ENCODE data around the gene ALDH7A1. TPM values are rescaled to one million over a fixed set of nuclear protein-coding genes. Genes with fewer than 3 reads are reported as not detected.
"Not testable (repeated sequence)": the region's sequence is repeated elsewhere in the genome, so short reads cannot be mapped to it uniquely, and the experiment has no call there.

Gene ALDH7A1
- total RNA-seq, 1 donor from 2014 or later: 119 TPM

GRCh38 chr5:126561908-126562307, 33.1 kb downstream of the ALDH7A1 start:
- peaks cover 44% of the 10 kb centered on the region for H3K36me3 Mint-ChIP-seq
- no peaks in the 10 kb centered on the region for H3K27me3 Mint-ChIP-seq (ENCODE audit: low read depth)
- no peaks in the 10 kb centered on the region for H3K9me3 Mint-ChIP-seq
- no peak overlapping the region for H3K4me3 Mint-ChIP-seq
- DNase-seq (ENCODE audit: low spot score in 2 of 2, unreplicated experiment in 2 of 2): no peak
- no peaks in the 10 kb centered on the region for H3K4me1 Mint-ChIP-seq
- no peak for TF ChIP-seq CTCF (IDR thresholded peaks at IDR 0.05; ENCODE audit: unreplicated experiment)
- H3K27ac Mint-ChIP-seq: no peak overlapping the region

GRCh38 chr5:126555101-126555500, 39.9 kb downstream of the ALDH7A1 start:
- not testable (repeated sequence) for H3K4me1 Mint-ChIP-seq; H3K9me3 Mint-ChIP-seq; H3K27ac Mint-ChIP-seq; DNase-seq (ENCODE audit: low spot score in 2 of 2, unreplicated experiment in 2 of 2); H3K4me3 Mint-ChIP-seq; H3K27me3 Mint-ChIP-seq (ENCODE audit: low read depth)
- peaks cover 47% of the 10 kb centered on the region for H3K36me3 Mint-ChIP-seq

- H3K4me3 Mint-ChIP-seq: no peak overlapping the region
- H3K27ac Mint-ChIP-seq: no peak overlapping the region
- H3K27me3 Mint-ChIP-seq (ENCODE audit: low read depth): no peaks in the 10 kb centered on the region
- no peaks in the 10 kb centered on the region for H3K9me3 Mint-ChIP-seq
- TF ChIP-seq CTCF (IDR thresholded peaks at IDR 0.05; ENCODE audit: unreplicated experiment): no peak
- no peaks in the 10 kb centered on the region for H3K4me1 Mint-ChIP-seq
- DNase-seq (ENCODE audit: low spot score in 2 of 2, unreplicated experiment in 2 of 2): no peak
- H3K36me3 Mint-ChIP-seq: peaks cover 45% of the 10 kb centered on the region
These were observed 42.4 kb downstream of the ALDH7A1 start for GRCh38 chr5:126552614-126553013.

GRCh38 chr5:126544087-126544740, 50.8 kb downstream of the ALDH7A1 start:
- no peak overlapping the region for H3K27ac Mint-ChIP-seq
- H3K9me3 Mint-ChIP-seq: no peaks in the 10 kb centered on the region
- no peak for TF ChIP-seq CTCF (IDR thresholded peaks at IDR 0.05; ENCODE audit: unreplicated experiment)
- no peak overlapping the region for H3K4me3 Mint-ChIP-seq
- no peaks in the 10 kb centered on the region for H3K4me1 Mint-ChIP-seq
- no peaks in the 10 kb centered on the region for H3K27me3 Mint-ChIP-seq (ENCODE audit: low read depth)
- H3K36me3 Mint-ChIP-seq: peaks cover 22% of the 10 kb centered on the region
- no peak for DNase-seq (ENCODE audit: low spot score in 2 of 2, unreplicated experiment in 2 of 2)

GRCh38 chr5:126543660-126544059, 51.4 kb downstream of the ALDH7A1 start:
- no peak for TF ChIP-seq CTCF (IDR thresholded peaks at IDR 0.05; ENCODE audit: unreplicated experiment)
- no peak for DNase-seq (ENCODE audit: low spot score in 2 of 2, unreplicated experiment in 2 of 2)
- no peak overlapping the region for H3K27ac Mint-ChIP-seq
- H3K9me3 Mint-ChIP-seq: no peaks in the 10 kb centered on the region
- no peaks in the 10 kb centered on the region for H3K27me3 Mint-ChIP-seq (ENCODE audit: low read depth)
- peaks cover 20% of the 10 kb centered on the region for H3K36me3 Mint-ChIP-seq
- no peak overlapping the region for H3K4me3 Mint-ChIP-seq
- peaks cover 5% of the 10 kb centered on the region for H3K4me1 Mint-ChIP-seq

GRCh38 chr5:126543009-126543408, 52.0 kb downstream of the ALDH7A1 start:
- no peaks in the 10 kb centered on the region for H3K27me3 Mint-ChIP-seq (ENCODE audit: low read depth)
- TF ChIP-seq CTCF (IDR thresholded peaks at IDR 0.05; ENCODE audit: unreplicated experiment): no peak
- H3K4me1 Mint-ChIP-seq: peaks cover 11% of the 10 kb centered on the region
- no peaks in the 10 kb centered on the region for H3K9me3 Mint-ChIP-seq
- no peak overlapping the region for H3K4me3 Mint-ChIP-seq
- peaks cover 19% of the 10 kb centered on the region for H3K36me3 Mint-ChIP-seq
- DNase-seq (ENCODE audit: low spot score in 2 of 2, unreplicated experiment in 2 of 2): no peak
- no peak overlapping the region for H3K27ac Mint-ChIP-seq

Measured in mesothelial cell of epicardium (in vitro differentiated cells).